ENCODE measurements around the gene INPP4A.
"Not testable (repeated sequence)": the region's sequence is repeated elsewhere in the genome, so short reads cannot be mapped to it uniquely, and the experiment has no call there.

The INPP4A gene

GRCh38 chr2:98588880-98589431, 144.3 kb downstream of the INPP4A start:
- DNase-seq (ENCODE audit: low read depth), result no peak

- DNase-seq (ENCODE audit: low read depth), result no peak
Observed at GRCh38 chr2:98589489-98589888, 144.8 kb downstream of the INPP4A start.

GRCh38 chr2:98592565-98592964, 147.9 kb downstream of the INPP4A start:
- no peak for DNase-seq (ENCODE audit: low read depth)

- not testable (repeated sequence) for DNase-seq (ENCODE audit: low read depth)
Observed at GRCh38 chr2:98594665-98595064, 150.0 kb downstream of the INPP4A start.

- peak; percentile 94 for DNase-seq (ENCODE audit: low read depth)
Observed at GRCh38 chr2:98598781-98599428, 154.2 kb downstream of the INPP4A start.

- no peak for DNase-seq (ENCODE audit: low read depth)
Observed at GRCh38 chr2:98601532-98602132, 157.0 kb downstream of the INPP4A start.

GRCh38 chr2:98604547-98604946, 159.9 kb downstream of the INPP4A start:
- no peak for DNase-seq (ENCODE audit: low read depth)

- DNase-seq (ENCODE audit: low read depth), result no peak
Observed at GRCh38 chr2:98605076-98605475, 160.4 kb downstream of the INPP4A start.

GRCh38 chr2:98606431-98606830, 161.8 kb downstream of the INPP4A start:
- no peak for DNase-seq (ENCODE audit: low read depth)

GRCh38 chr2:98607104-98607503, 162.4 kb downstream of the INPP4A start:
- DNase-seq (ENCODE audit: low read depth), result no peak

- peak; percentile 38 for DNase-seq (ENCODE audit: low read depth)
Observed at GRCh38 chr2:98607741-98608115, 163.1 kb downstream of the INPP4A start.

GRCh38 chr2:98608116-98608961, 163.7 kb downstream of the INPP4A start, which contains the start of the genes COA5 and UNC50:
Gene COA5, minus strand, starts transcription at chr2:98608512. Its CDS starts 107 bp downstream, at chr2:98608405.
Gene UNC50, plus strand, starts transcription at chr2:98608589. Its CDS starts 1,171 bp downstream, at chr2:98609760.
- peak; percentile 92 for DNase-seq (ENCODE audit: low read depth)

GRCh38 chr2:98608962-98609604, 164.4 kb downstream of the INPP4A start:
- DNase-seq (ENCODE audit: low read depth), result peak; percentile 31

- DNase-seq (ENCODE audit: low read depth), result no peak
Observed at GRCh38 chr2:98614024-98614739, 169.5 kb downstream of the INPP4A start.

- no peak for DNase-seq (ENCODE audit: low read depth)
Observed at GRCh38 chr2:98615481-98615880, 170.8 kb downstream of the INPP4A start.

GRCh38 chr2:98617149-98617548, 172.5 kb downstream of the INPP4A start:
- no peak for DNase-seq (ENCODE audit: low read depth)

- no peak for DNase-seq (ENCODE audit: low read depth)
Observed at GRCh38 chr2:98623657-98624056, 179.0 kb downstream of the INPP4A start.

- DNase-seq (ENCODE audit: low read depth), result no peak
Observed at GRCh38 chr2:98632351-98632750, 187.7 kb downstream of the INPP4A start.

- DNase-seq (ENCODE audit: low read depth), result no peak
Observed at GRCh38 chr2:98634406-98635092, 189.9 kb downstream of the INPP4A start.

GRCh38 chr2:98637401-98638147, 192.9 kb downstream of the INPP4A start:
- no peak for DNase-seq (ENCODE audit: low read depth)

Measured in HS-5 (cell line).